Osteocyte (in vitro differentiated cells): ENCODE measurements around the gene KCNIP4. TPM values are rescaled to one million over a fixed set of nuclear protein-coding genes. Genes with fewer than 3 reads are reported as not detected.

Experiments
- DNase-seq: peaks from one replicate; pipeline ENCODE4 v3.0.0; 2021; ENCODE audit warnings: mixed read lengths; ENCODE audit not compliant: unreplicated experiment; ENCODE audit errors: extremely low spot score
- H3K27ac Mint-ChIP-seq: one replicate; pipeline ENCODE4 v1.8.0; 2021; ENCODE audit warnings: mild to moderate bottlenecking, mixed read lengths; ENCODE audit not compliant: unreplicated experiment
- H3K27me3 Mint-ChIP-seq: one replicate; pipeline ENCODE4 v1.8.0; 2021; ENCODE audit warnings: mixed read lengths; ENCODE audit not compliant: unreplicated experiment
- H3K36me3 Mint-ChIP-seq: one replicate; pipeline ENCODE4 v1.8.0; 2021; ENCODE audit warnings: mixed read lengths; ENCODE audit not compliant: unreplicated experiment
- H3K4me1 Mint-ChIP-seq: one replicate; pipeline ENCODE4 v1.8.0; 2021; ENCODE audit warnings: mixed read lengths; ENCODE audit not compliant: unreplicated experiment
- H3K4me3 Mint-ChIP-seq: one replicate; pipeline ENCODE4 v1.8.0; 2021; ENCODE audit warnings: mild to moderate bottlenecking, moderate library complexity, mixed read lengths; ENCODE audit not compliant: unreplicated experiment
- H3K9me3 Mint-ChIP-seq: one replicate; pipeline ENCODE4 v1.8.0; 2021; ENCODE audit warnings: mixed read lengths; ENCODE audit not compliant: unreplicated experiment
- total RNA-seq: library from RNA; stranded (reverse); gene quantifications from 2 replicates; pipeline ENCODE4 v1.2.1, GENCODE V29; 2021
- TF ChIP-seq, protein P1 (sequence below): fragments of 200-600 bp; sonication (generic); IDR thresholded peaks from 2 replicates; pipeline ENCODE4 v1.5.0; 2021; ENCODE audit warnings: antibody characterized with exemption, mild to moderate bottlenecking, moderate library complexity

The KCNIP4 gene
- total RNA-seq, 1 donor from 2014 or later: 0.24 TPM

DNA sequence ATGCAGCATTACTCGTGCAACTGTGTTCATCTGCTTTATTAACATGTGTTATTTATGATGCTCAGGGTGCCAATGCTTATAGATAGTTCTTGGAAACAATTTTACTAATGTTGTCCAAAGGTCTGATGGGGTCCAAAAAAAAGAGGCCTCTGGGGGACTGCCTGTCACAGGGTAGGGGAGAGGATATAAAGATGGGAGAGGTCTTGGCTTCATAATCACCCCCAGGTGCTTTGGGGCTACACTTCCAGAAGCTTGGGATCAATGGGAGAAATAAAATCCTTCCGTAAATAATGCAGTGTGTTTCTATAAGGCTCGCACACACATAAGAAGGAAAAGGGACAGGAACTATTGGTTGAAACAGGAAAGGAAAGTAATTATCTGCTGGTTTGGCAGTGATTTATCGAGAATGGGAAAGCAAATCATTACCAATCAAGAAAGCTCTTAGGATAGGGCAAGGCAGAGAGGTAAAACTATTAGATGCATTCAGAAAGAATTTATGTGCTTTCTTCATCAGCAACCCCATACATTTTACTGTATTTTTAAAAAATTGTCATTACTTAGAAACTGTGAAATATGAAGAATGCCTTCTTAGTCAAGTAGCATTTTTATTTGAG, 677.0 kb downstream of the KCNIP4 start:
- Mint-ChIP-seq H3K27ac (no peak overlapping the region), H3K27me3 (no peaks in the 10 kb centered on the region), H3K9me3 (peaks cover 15% of the 10 kb centered on the region), H3K4me1 (no peaks in the 10 kb centered on the region), H3K4me3 (no peak overlapping the region), H3K36me3 (no peaks in the 10 kb centered on the region)
- DNase-seq: no peak
- TF ChIP-seq, protein P1, sequence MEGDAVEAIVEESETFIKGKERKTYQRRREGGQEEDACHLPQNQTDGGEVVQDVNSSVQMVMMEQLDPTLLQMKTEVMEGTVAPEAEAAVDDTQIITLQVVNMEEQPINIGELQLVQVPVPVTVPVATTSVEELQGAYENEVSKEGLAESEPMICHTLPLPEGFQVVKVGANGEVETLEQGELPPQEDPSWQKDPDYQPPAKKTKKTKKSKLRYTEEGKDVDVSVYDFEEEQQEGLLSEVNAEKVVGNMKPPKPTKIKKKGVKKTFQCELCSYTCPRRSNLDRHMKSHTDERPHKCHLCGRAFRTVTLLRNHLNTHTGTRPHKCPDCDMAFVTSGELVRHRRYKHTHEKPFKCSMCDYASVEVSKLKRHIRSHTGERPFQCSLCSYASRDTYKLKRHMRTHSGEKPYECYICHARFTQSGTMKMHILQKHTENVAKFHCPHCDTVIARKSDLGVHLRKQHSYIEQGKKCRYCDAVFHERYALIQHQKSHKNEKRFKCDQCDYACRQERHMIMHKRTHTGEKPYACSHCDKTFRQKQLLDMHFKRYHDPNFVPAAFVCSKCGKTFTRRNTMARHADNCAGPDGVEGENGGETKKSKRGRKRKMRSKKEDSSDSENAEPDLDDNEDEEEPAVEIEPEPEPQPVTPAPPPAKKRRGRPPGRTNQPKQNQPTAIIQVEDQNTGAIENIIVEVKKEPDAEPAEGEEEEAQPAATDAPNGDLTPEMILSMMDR: no peak

DNA sequence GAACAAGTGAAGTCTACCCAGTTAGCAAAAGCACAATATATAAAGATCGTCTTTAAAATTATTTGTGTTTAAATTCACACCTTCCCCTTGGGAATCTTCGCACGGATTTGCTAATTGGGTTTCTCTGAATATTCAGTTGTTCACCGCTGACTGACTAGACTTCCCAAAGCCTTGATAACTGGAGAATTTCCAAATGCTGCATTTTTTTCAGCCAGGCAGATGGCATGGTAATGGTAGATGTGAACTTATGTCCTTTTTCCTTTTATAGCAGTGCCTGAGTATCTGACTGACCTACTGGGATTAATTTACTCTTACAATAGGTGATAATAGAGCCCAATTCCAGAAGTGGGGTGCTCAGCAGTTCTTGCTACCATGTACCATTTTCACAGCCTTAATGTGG, 700.2 kb downstream of the KCNIP4 start:
- TF ChIP-seq, protein P1: no peak
- Mint-ChIP-seq H3K9me3 (peaks cover 8% of the 10 kb centered on the region), H3K27ac (no peak overlapping the region), H3K4me1 (no peaks in the 10 kb centered on the region), H3K36me3 (no peaks in the 10 kb centered on the region), H3K4me3 (no peak overlapping the region), H3K27me3 (no peaks in the 10 kb centered on the region)
- no peak for DNase-seq

DNA sequence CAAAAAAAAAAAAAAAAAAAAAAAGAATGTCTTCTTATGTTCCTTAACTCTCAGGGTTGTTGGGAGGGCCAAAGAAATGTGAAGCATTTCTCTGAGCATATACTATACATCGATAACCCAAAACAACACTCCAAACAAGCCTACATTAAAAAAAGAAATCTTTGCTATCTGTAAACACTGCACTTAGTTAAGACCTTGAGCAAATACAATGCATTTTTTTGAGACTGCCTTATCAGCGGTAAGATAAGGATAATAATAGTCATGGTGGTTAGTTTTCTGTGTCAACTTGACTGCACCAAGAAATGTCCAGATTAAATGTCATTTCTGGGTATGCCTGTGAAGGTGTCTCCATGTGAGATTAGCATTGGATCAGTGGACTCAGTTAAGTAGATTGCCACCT, 706.4 kb downstream of the KCNIP4 start:
- Mint-ChIP-seq H3K9me3 (peaks cover 10% of the 10 kb centered on the region), H3K36me3 (no peaks in the 10 kb centered on the region), H3K27me3 (no peaks in the 10 kb centered on the region), H3K4me3 (no peak overlapping the region), H3K4me1 (no peaks in the 10 kb centered on the region), H3K27ac (no peak overlapping the region)
- DNase-seq: no peak
- TF ChIP-seq, protein P1: no peak

DNA sequence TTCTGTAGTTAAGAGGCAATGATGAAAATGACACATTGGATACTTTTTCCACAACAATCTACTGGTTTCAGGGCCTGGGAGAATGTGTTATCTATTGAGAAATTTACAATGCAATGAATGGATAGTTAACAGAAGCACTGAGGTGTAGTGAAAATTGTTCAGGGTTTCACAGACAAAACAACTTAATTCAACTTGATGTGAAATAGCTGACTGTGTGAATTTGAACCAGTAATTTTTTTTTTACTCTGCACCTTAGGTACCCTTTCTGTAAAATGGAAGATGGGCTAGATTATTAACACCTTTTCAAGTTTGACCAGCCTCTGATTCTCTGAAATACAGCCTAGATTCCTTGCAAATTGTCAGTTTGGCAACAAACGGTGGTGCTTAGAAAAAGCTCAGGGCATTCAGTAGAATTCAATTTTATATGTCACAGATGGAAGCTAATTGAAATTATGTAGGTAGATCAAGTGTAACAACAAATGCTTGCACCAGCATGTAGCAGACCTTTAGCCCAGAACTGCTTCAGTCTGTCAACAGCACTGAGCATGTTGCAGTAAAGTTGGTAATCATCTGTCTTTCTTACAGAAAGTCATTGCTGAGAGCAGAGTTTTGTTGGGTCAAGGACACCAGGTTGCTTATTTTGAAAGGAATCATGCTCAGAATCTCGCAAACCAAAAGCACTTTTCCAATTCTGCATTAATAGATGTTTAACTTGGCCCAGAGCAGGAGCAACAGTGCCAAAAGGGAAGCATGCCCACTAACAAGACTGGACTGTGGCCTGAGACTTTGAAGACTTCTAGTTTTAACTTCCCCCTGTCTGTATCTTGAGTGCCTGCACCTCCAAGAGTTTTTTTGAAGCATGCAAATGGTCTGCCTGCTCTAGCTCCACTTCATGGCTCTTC, 721.7 kb downstream of the KCNIP4 start:
- no peaks in the 10 kb centered on the region for H3K36me3 Mint-ChIP-seq
- no peak overlapping the region for H3K4me3 Mint-ChIP-seq
- H3K9me3 Mint-ChIP-seq: peaks cover 13% of the 10 kb centered on the region
- TF ChIP-seq, protein P1: no peak
- no peaks in the 10 kb centered on the region for H3K27me3 Mint-ChIP-seq
- no peak for DNase-seq
- H3K27ac Mint-ChIP-seq: no peak overlapping the region
- no peaks in the 10 kb centered on the region for H3K4me1 Mint-ChIP-seq

DNA sequence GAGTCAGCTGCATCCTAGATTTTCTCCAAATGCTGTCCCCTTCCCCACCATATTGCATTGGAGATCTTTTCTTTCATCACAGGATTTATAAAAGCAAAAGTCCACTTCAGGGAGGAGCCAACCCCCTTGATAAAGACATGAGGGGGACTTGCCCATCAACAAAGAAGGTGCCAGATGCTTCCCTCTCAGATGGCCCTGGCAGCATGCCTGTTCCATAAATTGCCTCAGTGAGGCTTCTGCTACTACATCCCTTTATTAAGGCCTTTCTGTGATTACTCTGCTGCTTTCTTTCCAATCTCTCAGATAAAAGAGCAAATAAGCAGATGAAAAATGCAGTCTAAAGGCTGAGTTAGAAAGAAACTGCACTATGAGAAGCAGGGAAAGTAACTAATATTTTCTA, 736.7 kb downstream of the KCNIP4 start:
- no peak overlapping the region for H3K4me3 Mint-ChIP-seq
- H3K9me3 Mint-ChIP-seq: no peaks in the 10 kb centered on the region
- H3K27me3 Mint-ChIP-seq: no peaks in the 10 kb centered on the region
- H3K36me3 Mint-ChIP-seq: no peaks in the 10 kb centered on the region
- TF ChIP-seq, protein P1: no peak
- no peak overlapping the region for H3K27ac Mint-ChIP-seq
- DNase-seq: no peak
- no peaks in the 10 kb centered on the region for H3K4me1 Mint-ChIP-seq
